LNCaP clone FGC (cell line): ENCODE data around the gene NR3C1.

Source experiments
- DNase-seq: peaks from one replicate; pipeline ENCODE4 v3.0.0-alpha.2; 2011; ENCODE audit warnings: low read depth
- H3K4me3 ChIP-seq: 2 replicates; pipeline ENCODE4 v1.5.1; 2011; ENCODE audit warnings: mild to moderate bottlenecking, low read depth, low read length, control low read depth
- TF ChIP-seq, protein P1 (sequence below): IDR thresholded peaks from 2 replicates; pipeline ENCODE4 v1.5.1; 2012; ENCODE audit warnings: mild to moderate bottlenecking; ENCODE audit not compliant: control insufficient read depth, insufficient read depth; ENCODE audit errors: extremely low read depth

The NR3C1 gene

DNA sequence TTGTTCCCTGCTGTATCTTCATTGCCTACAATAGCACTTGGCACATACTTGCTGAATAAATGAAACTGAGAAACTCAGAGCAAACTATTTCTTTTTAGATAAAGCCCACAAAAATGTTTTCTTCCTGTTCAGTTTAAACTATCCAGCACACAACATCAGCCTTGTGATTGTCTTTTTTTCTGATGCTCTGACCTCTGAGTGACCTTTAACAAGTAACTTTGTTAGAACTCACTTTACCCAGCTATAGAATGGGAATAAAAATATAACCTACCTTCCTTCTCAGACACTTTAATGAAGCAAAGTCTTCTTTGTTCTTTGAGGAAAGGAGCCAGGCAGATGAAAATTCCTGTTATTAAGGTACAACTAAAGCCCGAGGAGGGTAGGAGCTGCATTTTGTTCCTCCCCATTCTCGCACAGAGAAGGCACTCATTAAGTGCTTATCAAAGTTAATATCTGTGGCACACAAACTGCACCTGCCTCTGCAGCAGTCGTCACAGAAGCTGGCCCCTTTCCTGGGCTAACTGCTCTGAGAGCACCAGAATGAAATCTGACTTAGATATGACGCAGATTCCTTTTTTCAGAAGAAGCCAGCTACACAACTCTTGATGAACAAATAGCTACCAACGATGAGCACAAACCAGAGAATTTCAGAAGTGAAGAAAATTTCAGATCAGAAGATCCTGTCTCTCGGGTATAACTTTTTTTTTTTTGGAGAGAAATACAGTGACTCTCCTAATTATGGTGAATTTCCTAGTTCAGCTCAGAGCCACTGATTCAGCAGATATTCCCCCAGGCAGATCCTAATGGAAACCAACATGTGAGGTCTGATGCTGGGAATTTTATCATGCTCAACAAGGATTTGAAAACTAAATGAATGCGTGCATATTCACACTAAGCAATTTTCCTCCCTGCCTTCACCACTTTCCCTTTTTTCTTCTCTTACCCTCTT lies 31.0 kb upstream of the NR3C1 start:
- no peak overlapping the region for H3K4me3 ChIP-seq
- peak; percentile 8 for DNase-seq
- TF ChIP-seq, protein P1, sequence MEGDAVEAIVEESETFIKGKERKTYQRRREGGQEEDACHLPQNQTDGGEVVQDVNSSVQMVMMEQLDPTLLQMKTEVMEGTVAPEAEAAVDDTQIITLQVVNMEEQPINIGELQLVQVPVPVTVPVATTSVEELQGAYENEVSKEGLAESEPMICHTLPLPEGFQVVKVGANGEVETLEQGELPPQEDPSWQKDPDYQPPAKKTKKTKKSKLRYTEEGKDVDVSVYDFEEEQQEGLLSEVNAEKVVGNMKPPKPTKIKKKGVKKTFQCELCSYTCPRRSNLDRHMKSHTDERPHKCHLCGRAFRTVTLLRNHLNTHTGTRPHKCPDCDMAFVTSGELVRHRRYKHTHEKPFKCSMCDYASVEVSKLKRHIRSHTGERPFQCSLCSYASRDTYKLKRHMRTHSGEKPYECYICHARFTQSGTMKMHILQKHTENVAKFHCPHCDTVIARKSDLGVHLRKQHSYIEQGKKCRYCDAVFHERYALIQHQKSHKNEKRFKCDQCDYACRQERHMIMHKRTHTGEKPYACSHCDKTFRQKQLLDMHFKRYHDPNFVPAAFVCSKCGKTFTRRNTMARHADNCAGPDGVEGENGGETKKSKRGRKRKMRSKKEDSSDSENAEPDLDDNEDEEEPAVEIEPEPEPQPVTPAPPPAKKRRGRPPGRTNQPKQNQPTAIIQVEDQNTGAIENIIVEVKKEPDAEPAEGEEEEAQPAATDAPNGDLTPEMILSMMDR: no peak

DNA sequence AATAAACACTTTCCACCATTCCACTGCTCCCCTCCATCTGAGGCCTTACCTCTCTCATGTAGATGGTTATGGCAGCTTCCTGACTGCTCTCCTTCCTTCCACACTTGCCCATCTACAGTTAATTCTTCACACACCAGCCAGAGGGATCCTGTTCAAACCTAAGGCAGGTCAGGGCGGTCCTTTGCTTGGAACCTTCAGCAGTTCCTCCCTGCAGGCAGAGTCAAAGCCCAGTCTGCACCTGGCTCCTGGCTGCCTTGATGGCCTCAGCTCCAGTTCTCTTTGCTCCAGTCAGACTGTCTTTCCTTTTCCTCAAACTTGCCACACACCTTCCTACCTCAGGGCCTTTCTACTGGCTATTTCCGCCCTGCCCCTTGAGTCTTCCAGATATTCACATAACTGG lies 30.2 kb upstream of the NR3C1 start:
- no peak overlapping the region for H3K4me3 ChIP-seq
- TF ChIP-seq, protein P1: no peak

DNA sequence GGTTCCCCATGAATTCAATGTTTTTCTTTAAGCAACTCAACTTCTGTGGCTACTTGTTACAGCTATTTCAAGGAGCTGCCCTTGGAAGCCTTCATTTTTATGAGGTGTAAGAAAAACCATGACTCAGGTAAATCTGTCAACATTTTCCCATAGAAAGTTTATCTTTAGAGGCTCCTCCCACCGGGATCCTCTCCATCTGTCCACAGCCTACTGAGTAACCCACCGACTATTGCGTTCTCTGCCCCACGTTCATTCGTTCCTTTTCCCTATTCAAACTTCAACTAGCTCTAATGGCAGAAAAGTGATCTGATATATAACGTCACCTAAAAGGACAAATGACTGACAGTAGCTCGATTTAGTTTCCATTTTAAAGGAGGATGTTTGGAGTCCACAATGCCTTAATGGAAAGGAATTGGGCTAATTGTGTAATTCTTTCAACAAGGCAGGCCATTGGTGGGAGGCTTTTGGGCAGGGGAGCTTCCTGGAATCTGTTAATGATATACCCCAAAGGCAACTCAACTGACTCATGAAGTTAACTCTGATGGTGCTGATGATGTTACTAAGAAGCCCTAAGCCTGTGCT lies 29.3 kb upstream of the NR3C1 start:
- DNase-seq: no peak
- H3K4me3 ChIP-seq: no peak overlapping the region
- TF ChIP-seq, protein P1: no peak

More for the DNA sequence above, 30.2 kb upstream of the NR3C1 start:
- no peak for DNase-seq

DNA sequence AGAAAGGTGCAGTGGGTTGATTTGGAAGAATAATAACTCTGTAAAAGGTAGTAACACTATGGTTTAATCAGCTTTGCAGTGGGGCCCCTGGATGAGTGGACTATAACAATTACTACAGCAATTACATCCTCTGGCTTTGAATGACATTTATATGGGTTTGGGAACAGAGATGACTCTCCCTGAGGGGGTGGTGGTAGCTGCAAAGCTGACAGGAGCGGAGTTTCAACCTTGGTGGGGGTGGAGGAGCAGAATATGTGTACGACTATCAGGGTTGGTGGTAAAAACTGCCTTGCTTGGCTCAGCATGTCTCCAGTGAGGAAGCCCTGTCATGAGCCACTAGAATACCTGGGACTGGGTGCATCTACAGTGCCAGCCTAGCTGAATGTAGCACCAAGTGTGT lies 28.3 kb upstream of the NR3C1 start:
- no peak for DNase-seq

DNA sequence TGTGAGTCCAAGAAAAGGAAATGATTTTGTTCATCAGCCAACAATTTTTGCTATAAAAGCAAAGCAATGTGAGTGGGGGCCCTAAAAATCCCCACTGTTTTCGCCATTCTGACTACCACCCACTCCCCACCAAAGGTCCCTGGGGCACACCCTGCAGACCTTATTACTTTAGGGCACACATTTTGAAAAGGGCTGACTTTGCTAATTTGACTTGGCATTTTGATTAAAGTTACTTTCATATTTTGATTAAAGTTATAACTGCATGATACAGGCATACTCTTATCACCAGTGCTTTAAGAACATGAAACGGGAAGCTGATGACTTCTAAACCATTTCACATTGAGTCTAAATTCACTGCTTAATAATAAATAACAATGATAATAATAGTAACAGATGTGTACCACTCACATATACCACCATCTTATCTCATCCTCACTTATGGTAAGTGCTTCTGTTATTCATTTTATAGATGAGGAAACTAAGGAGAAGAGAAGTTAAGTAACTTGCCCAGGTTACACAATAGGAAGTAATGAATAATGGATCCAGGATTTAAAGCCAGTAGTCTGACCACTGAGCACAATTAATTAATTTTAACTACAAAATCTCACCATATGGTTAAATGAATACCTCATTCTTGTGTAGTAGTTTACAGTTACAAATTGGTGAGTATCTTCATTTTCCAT lies 25.4 kb upstream of the NR3C1 start:
- TF ChIP-seq, protein P1: no peak
- H3K4me3 ChIP-seq: no peak overlapping the region
- no peak for DNase-seq

More for the DNA sequence above, 28.3 kb upstream of the NR3C1 start:
- TF ChIP-seq, protein P1: no peak
- no peak overlapping the region for H3K4me3 ChIP-seq

DNA sequence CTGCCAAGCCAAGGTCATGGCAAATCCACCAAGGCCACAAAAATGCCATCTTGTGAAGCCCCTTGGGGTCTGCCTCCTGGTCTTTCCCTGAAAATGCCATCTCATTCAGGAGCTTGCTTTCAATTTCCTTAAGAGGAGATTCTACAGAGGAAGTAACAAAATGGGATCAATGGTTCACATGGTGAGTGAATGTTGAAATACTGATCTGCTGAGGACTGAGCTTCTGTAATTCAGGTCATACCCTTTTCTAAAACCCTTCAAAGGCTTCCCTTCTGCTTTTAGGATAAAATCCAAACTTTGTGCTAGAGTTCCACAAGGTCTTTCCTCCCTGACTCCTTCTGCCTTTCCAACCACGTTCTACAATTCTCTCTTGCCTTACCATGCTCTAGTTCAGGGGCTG lies 24.7 kb upstream of the NR3C1 start:
- TF ChIP-seq, protein P1: no peak
- no peak for DNase-seq
- H3K4me3 ChIP-seq: no peak overlapping the region
